IMR-90 (cell line): Measurements from ENCODE around the gene MOB2. TPM values are rescaled to one million over a fixed set of nuclear protein-coding genes. Genes with fewer than 3 reads are reported as not detected.

Experiments
- ATAC-seq: fragments of 200-7000 bp; cut with Tn5 transposase; 2 replicates; pipeline ENCODE4 v1.9.1; 2020; ENCODE audit warnings: low read depth, mild to moderate bottlenecking, moderate library complexity
- BruUV-seq: library from RNA; stranded (reverse); fragments of 400-500 nt; replicated peaks from 2 replicates; lab custom pipeline; 2021; lab: Mats Ljungman, UMichigan
- CTCF ChIA-PET: fragments of 300-600 bp; formaldehyde crosslinking; extraction: SDS; loops from one replicate; lab custom pipeline; 2021; ENCODE audit warnings: antibody characterized with exemption; lab: Yijun Ruan, JAX
- POLR2A ChIA-PET: fragments of 300-600 bp; sonication (Branson Sonifier 250); formaldehyde crosslinking; loops from one replicate; lab custom pipeline; 2022; ENCODE audit warnings: antibody characterized with exemption; ENCODE audit not compliant: unreplicated experiment; lab: Charles Lee
- DNase-seq: peaks from one replicate; pipeline ENCODE4 v3.0.0; 2013
- H2AFZ ChIP-seq: replicated peaks from 2 replicates; pipeline ENCODE3; 2013; ENCODE audit warnings: low read length, mild to moderate bottlenecking; ENCODE audit not compliant: poor library complexity
- H2AK5ac ChIP-seq: 2 replicates; pipeline ENCODE4 v1.6.1; 2013; ENCODE audit warnings: low read depth, low read length, inconsistent platforms
- H2AK9ac ChIP-seq: replicated peaks from 2 replicates; pipeline ENCODE3; 2013; ENCODE audit warnings: mild to moderate bottlenecking, low read depth, low read length, moderate library complexity; ENCODE audit not compliant: poor library complexity
- H2BK120ac ChIP-seq: 2 replicates; pipeline ENCODE4 v1.6.1; 2013; ENCODE audit warnings: low read depth, low read length, inconsistent platforms
- H2BK15ac ChIP-seq: 3 replicates; pipeline ENCODE4 v1.6.1; 2013; ENCODE audit warnings: low read depth, low read length, inconsistent platforms
- H2BK20ac ChIP-seq: 2 replicates; pipeline ENCODE4 v1.6.1; 2013; ENCODE audit warnings: low read depth, mild to moderate bottlenecking, inconsistent platforms, low read length, moderate library complexity
- H2BK5ac ChIP-seq: 2 replicates; pipeline ENCODE4 v1.6.1; 2013; ENCODE audit warnings: mild to moderate bottlenecking, low read depth, low read length, inconsistent platforms; ENCODE audit not compliant: poor library complexity, severe bottlenecking
- H3K14ac ChIP-seq: replicated peaks from 2 replicates; pipeline ENCODE4 v1.6.1; 2013; ENCODE audit warnings: low read depth, low read length, inconsistent platforms
- H3K18ac ChIP-seq: 2 replicates; pipeline ENCODE4 v1.6.1; 2013; ENCODE audit warnings: low read depth, low read length, control low read depth
- H3K23ac ChIP-seq: 2 replicates; pipeline ENCODE4 v1.6.1; 2013; ENCODE audit warnings: low read depth, low read length, inconsistent platforms
- H3K27ac ChIP-seq: 2 replicates; pipeline ENCODE4 v1.5.1; 2013; ENCODE audit warnings: mild to moderate bottlenecking, control low read depth, low read length; ENCODE audit not compliant: insufficient read depth
- H3K27me3 ChIP-seq: 2 replicates; pipeline ENCODE4 v1.6.1; 2013; ENCODE audit warnings: low read length; ENCODE audit not compliant: control insufficient read depth, insufficient read depth
- H3K36me3 ChIP-seq: 2 replicates; pipeline ENCODE4 v1.6.1; 2013; ENCODE audit warnings: low read length, mixed read lengths; ENCODE audit not compliant: control insufficient read depth, insufficient read depth
- H3K4ac ChIP-seq: 2 replicates; pipeline ENCODE4 v1.6.1; 2013; ENCODE audit warnings: low read depth, low read length, inconsistent platforms
- H3K4me1 ChIP-seq: 2 replicates; pipeline ENCODE4 v1.6.1; 2013; ENCODE audit warnings: low read length, mixed read lengths; ENCODE audit not compliant: control insufficient read depth, insufficient read depth
- H3K4me2 ChIP-seq: 2 replicates; pipeline ENCODE4 v1.6.1; 2013; ENCODE audit warnings: low read depth, mild to moderate bottlenecking, control low read depth, low read length, moderate library complexity
- H3K4me3 ChIP-seq: 2 replicates; pipeline ENCODE4 v1.5.1; 2013; ENCODE audit warnings: low read depth, mild to moderate bottlenecking, control low read depth, low read length, moderate library complexity; ENCODE audit not compliant: insufficient read depth
- H3K56ac ChIP-seq: 2 replicates; pipeline ENCODE4 v1.6.1; 2013; ENCODE audit warnings: low read length, inconsistent platforms; ENCODE audit not compliant: insufficient read depth; ENCODE audit errors: extremely low read depth
- H3K79me1 ChIP-seq, 2 experiments: 2 replicates each; pipeline ENCODE4 v1.6.1; 2013; ENCODE audit warnings: low read length in 2 of 2, inconsistent platforms in 1 of 2, low read depth in 1 of 2
- H3K9ac ChIP-seq: 2 replicates; pipeline ENCODE4 v1.6.1; 2013; ENCODE audit warnings: low read depth, low read length, control low read depth
- H3K9me1 ChIP-seq: 2 replicates; pipeline ENCODE4 v1.6.1; 2013; ENCODE audit warnings: low read length, inconsistent platforms; ENCODE audit not compliant: insufficient read depth
- H3K9me3 ChIP-seq: 2 replicates; pipeline ENCODE4 v1.6.1; 2013; ENCODE audit warnings: low read length; ENCODE audit not compliant: control insufficient read depth, insufficient read depth
- H4K20me1 ChIP-seq: 2 replicates; pipeline ENCODE4 v1.6.1; 2013; ENCODE audit warnings: low read length, inconsistent platforms; ENCODE audit not compliant: insufficient read depth
- H4K5ac ChIP-seq: 2 replicates; pipeline ENCODE4 v1.6.1; 2013; ENCODE audit warnings: mild to moderate bottlenecking, low read depth, low read length, control low read depth
- H4K8ac ChIP-seq, 2 experiments: 2 replicates each; pipeline ENCODE4 v1.6.1; 2013; ENCODE audit warnings: low read depth in 2 of 2, low read length in 2 of 2, control low read depth in 1 of 2, inconsistent platforms in 1 of 2
- H4K91ac ChIP-seq: 2 replicates; pipeline ENCODE4 v1.6.1; 2013; ENCODE audit warnings: low read depth, low read length, inconsistent platforms; ENCODE audit not compliant: insufficient read depth
- MAFK ChIP-seq: IDR thresholded peaks from 2 replicates; pipeline ENCODE4 v1.6.1; 2012; ENCODE audit warnings: low read depth, low read length, improper control_type of control experiment
- RAD21 ChIP-seq: IDR thresholded peaks from 2 replicates; pipeline ENCODE4 v1.6.1; 2012; ENCODE audit warnings: low read length, improper control_type of control experiment
- WGBS, 2 experiments: methylation state at CpG; one replicate each; pipeline versions ENCODE4 v1.1.5 to v1.1.7; 2013; ENCODE audit warnings: missing lambda C conversion rate in 2 of 2; ENCODE audit not compliant: insufficient read length in 1 of 2; ENCODE audit errors: extremely low coverage in 2 of 2; 5-methylcytosine and 5-hydroxymethylcytosine counted together
- dilution Hi-C: fragments of 300-500 bp; cut with HindIII; formaldehyde crosslinking; loops from one replicate; pipeline ENCODE4 v1.14.3; 2018; ENCODE audit warnings: low sequenced_read_pairs; ENCODE audit not compliant: unreplicated experiment
- in situ Hi-C: fragments of 300-500 bp; cut with MboI; formaldehyde crosslinking; loops from 3 replicates; pipeline ENCODE4 v1.14.3; 2019; ENCODE audit warnings: low sequenced_read_pairs, inconsistent platforms, mixed read lengths
- intact Hi-C: fragments of 100-400 bp; cut with micrococcal nuclease; formaldehyde crosslinking; loops from 2 replicates; pipeline ENCODE4 v1.10.0; 2022
- polyA plus RNA-seq, 3 experiments: library from polyadenylated mRNA; depleted of rRNA; stranded (reverse); fragments of >200 nt; gene quantifications; 2 replicates each; pipeline ENCODE4 v1.2.3, GENCODE V29; 2012; ENCODE audit warnings: low replicate concordance in 1 of 3
- total RNA-seq: library from RNA; depleted of rRNA; stranded (reverse); fragments of >200 nt; gene quantifications from 2 replicates; pipeline ENCODE4 v1.2.3, GENCODE V29; 2012

MOB2 gene
- total and polyA plus RNA-seq, 2 of the 4 experiments (the other 2 are of a cell fraction), result 23.7 to 36.2 TPM

GRCh38 chr11:1520663-1521267 lies 34.2 kb upstream of the MOB2 start:
- peak; percentile 19; the same call in 1 of the 2 replicates for ATAC-seq
- no peak overlapping the region for H3K23ac ChIP-seq
- CTCF ChIA-PET, result interaction anchor here (1.5 kb wide), 1 partner anchor 54 kb away, joined by 3 read pairs; no protein-coding TSS in a partner anchor

More at GRCh38 chr11:1520663-1521267, 34.2 kb upstream of the MOB2 start:
- H3K27ac ChIP-seq, result no peak overlapping the region
- H3K18ac ChIP-seq, result no peak overlapping the region
- no TSS peak for BruUV-seq
- H3K4me1 ChIP-seq, result peaks cover 15% of the 10 kb centered on the region
- no peak overlapping the region for H2AK9ac ChIP-seq
- no peak overlapping the region for H4K91ac ChIP-seq
- peaks cover 29 to 63% of the 10 kb centered on the region in 2 experiments for H3K79me1 ChIP-seq
- H3K4ac ChIP-seq, result no peak overlapping the region
- H2BK5ac ChIP-seq, result no peak overlapping the region
- no peak overlapping the region for H3K4me2 ChIP-seq
- POLR2A ChIA-PET, result no interaction called here
- no peak for DNase-seq
- no peak overlapping the region for H3K56ac ChIP-seq
- no peak overlapping the region for H2BK15ac ChIP-seq
- dilution Hi-C loops (no loop called here), intact Hi-C loops (no loop called here), in situ Hi-C loops (loop anchor here (25.0 kb wide), 1 partner anchor 308 kb away; the partner anchor contains the start of gene MUC5B)
- no peaks in the 10 kb centered on the region for H3K36me3 ChIP-seq
- TF ChIP-seq RAD21 (no peak), MAFK (0 out of 2 replicates have a peak, but pooled peaks have one; percentile 22)
- no peak overlapping the region for H4K8ac ChIP-seq
- no peak overlapping the region for H3K14ac ChIP-seq
- H4K5ac ChIP-seq, result no peak overlapping the region
- H2BK20ac ChIP-seq, result no peak overlapping the region
- peaks cover 91% of the 10 kb centered on the region for H4K20me1 ChIP-seq
- H2AK5ac ChIP-seq, result no peak overlapping the region
- no peaks in the 10 kb centered on the region; the same call in 1 of the 2 replicates for H3K9me1 ChIP-seq
- no peak overlapping the region for H3K4me3 ChIP-seq
- WGBS, 2 experiments, result 22% methylated on average over 9 of the region's 19 CpGs; no CpG with 5 or more reads in 1 of the 2 experiments
- no peak overlapping the region for H2AFZ ChIP-seq
- no peaks in the 10 kb centered on the region for H3K9me3 ChIP-seq
- H3K27me3 ChIP-seq, result no peaks in the 10 kb centered on the region
- H3K9ac ChIP-seq, result no peak overlapping the region
- no peak overlapping the region for H2BK120ac ChIP-seq
